ENCODE measurements around the gene MDFIC2.
"Not testable (repeated sequence)": the region's sequence is repeated elsewhere in the genome, so short reads cannot be mapped to it uniquely, and the experiment has no call there.

The MDFIC2 gene

GRCh38 chr3:70312336-70312735 is at the start of gene MDFIC2:
Gene MDFIC2 (minus strand): TSS chr3:70312638. CDS start chr3:70311973, 665 bp downstream.
- no peak for DNase-seq (ENCODE audit: low read depth in 2 of 2)

- DNase-seq (ENCODE audit: low read depth in 2 of 2) = no peak
These were observed 48.7 kb upstream of the MDFIC2 start for GRCh38 chr3:70360979-70361760.

DNA sequence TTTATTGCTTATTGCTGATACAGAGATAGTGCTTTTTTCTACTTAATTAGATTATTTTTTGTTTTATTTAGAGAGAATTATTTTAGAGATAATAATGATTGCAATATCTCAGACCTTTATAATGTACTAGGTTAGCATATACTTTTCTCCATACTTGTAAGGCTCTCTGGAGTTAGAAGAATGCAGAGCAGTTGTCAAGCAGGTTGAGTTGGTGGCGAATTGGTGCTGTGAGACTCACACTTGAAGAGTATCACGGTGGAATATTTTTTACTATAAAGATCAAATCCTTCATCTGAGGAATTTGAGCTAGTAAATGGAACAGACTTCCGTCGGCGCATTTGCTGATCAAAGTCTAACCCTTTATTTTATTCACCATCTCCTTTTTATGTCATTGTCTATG is 47.3 kb upstream of the MDFIC2 start:
- no peak for DNase-seq (ENCODE audit: low read depth in 2 of 2)

GRCh38 chr3:70358978-70359580 is 46.6 kb upstream of the MDFIC2 start:
- no peak for DNase-seq (ENCODE audit: low read depth in 2 of 2)

DNA sequence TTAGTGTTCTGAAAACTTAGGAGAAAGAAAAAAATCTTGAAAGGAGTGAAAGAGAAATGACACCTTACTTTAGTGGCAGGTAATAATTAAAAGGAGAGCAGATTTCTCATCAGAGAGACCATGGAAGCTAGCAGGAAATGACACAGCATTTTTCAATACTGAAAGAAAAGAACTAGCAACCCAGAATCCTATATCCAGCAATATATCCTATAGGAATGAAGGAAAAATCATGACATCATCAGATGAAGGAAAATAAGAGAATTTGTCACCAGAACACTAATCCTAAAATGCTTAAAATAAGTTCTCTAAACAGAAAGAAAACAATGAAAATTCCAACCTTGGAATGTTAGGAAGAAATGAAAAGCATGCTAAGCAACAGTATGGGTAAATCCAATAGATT is 39.8 kb upstream of the MDFIC2 start:
- no peak for DNase-seq (ENCODE audit: low read depth in 2 of 2)

- DNase-seq (ENCODE audit: low read depth in 2 of 2) = no peak
These were observed 29.7 kb upstream of the MDFIC2 start for GRCh38 chr3:70342149-70342548.

GRCh38 chr3:70336885-70337284 is 24.4 kb upstream of the MDFIC2 start:
- not testable (repeated sequence) for DNase-seq (ENCODE audit: low read depth in 2 of 2)

DNA sequence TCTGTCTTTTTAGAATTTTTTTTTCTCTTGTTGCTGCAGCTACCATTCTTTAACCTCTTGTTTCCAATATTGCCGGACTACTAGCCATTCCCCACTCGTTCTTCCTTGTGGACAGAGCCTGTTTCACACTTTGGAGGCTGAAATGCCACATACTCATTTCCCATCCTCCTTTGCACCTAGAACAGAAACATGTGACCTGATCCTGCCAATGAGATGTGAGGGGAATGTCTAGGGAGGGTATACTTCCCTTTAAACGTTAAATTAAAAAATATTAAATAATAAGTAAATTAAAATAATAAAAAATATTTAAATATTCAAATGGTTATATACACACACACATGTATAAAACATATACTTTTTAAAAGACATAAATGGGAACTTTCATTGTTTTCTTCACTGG is 20.6 kb upstream of the MDFIC2 start:
- DNase-seq (ENCODE audit: low read depth in 2 of 2) = no peak

DNA sequence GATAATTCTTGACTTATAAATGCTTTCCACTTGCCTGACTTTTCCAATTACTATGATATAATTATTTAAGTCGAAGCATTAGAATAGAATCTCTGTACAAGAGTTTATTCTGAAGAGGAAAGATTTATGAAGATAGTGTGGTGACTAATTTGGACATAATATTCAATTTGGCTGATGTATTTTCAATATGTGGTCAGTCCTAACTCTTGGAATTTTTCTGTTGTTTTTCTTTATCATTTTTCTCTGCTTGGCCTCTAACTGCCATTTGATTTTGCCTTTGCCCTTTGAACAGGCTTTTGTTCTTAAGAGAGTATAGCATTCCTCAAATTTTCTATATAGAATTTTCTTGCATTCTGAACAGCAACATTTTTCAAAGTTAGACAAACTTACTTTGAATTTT is 2.6 kb upstream of the MDFIC2 start:
- DNase-seq (ENCODE audit: low read depth in 2 of 2) = no peak

- DNase-seq (ENCODE audit: low read depth in 2 of 2) = no peak
These were observed 1.6 kb downstream of the MDFIC2 start for GRCh38 chr3:70310809-70311208.

GRCh38 chr3:70309591-70309990 is 2.8 kb downstream of the MDFIC2 start:
- no peak for DNase-seq (ENCODE audit: low read depth in 2 of 2)

- DNase-seq (ENCODE audit: low read depth in 2 of 2) = no peak
These were observed 3.7 kb downstream of the MDFIC2 start for GRCh38 chr3:70308760-70309159.

- DNase-seq (ENCODE audit: low read depth in 2 of 2) = no peak
These were observed 5.7 kb downstream of the MDFIC2 start for GRCh38 chr3:70306736-70307135.

DNA sequence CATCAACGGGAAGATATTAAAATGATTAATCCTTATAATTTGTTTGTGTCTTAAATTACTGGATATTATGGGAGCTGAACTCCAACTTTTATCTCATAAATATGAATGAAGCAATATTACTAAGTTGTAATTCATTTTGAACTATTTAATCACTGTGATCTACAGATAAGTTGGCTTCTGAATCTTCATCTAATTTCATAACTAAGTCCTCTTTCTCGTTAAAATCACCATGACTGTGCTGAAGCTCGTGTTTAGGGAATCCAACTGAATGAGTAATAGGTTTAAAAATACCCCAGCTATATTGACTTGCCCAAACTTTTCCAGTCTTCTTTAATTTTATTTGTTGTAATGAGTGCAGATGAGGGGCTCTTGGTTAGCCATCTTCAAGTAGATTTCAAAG is 14.1 kb downstream of the MDFIC2 start:
- no peak for DNase-seq (ENCODE audit: low read depth in 2 of 2)

DNA sequence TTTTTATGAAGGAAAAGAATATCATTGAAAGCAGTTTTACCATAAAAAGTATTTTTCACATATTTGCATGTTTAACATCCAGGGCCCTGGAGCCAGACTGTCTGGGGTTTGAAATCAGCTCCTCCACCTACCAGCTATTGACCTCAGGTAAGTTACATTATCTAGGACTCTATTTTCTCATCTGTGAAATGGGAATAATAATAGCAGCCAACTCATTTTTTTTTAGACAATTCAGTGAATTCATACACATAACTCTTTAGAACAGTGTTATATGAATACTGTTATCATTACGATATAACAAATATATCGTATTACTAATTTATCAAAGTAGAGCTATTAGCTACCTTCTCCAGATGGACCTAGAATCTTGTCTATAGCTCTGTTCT is 21.3 kb downstream of the MDFIC2 start:
- no peak for DNase-seq (ENCODE audit: low read depth in 2 of 2)

DNA sequence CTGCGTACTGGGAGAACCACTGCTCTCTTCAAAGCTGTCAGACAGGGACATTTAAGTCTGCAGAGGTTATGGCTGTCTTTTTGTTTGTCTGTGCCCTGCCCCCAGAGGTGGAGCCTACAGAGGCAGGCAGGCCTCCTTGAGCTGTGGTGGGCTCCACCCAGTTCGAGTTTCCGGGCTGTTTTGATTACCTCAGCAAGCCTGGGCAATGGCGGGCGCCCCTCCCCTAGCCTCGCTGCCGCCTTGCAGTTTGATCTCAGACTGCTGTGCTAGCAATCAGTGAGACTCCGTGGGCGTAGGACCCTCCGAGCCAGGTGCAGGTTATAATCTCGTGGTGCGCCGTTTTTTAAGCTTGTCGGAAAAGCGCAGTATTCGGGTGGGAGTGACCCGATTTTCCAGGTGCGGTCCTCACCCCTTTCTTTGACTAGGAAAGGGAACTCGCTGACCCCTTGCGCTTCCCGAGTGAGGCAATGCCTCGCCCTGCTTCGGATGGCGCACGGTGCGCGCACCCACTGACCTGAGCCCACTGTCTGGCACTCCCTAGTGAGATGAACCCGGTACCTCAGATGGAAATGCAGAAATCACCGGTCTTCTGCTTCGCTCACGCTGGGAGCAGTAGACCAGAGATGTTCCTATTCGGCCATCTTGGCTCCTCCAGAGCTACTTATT is 21.9 kb downstream of the MDFIC2 start:
- not testable (repeated sequence) for DNase-seq (ENCODE audit: low read depth in 2 of 2)

DNA sequence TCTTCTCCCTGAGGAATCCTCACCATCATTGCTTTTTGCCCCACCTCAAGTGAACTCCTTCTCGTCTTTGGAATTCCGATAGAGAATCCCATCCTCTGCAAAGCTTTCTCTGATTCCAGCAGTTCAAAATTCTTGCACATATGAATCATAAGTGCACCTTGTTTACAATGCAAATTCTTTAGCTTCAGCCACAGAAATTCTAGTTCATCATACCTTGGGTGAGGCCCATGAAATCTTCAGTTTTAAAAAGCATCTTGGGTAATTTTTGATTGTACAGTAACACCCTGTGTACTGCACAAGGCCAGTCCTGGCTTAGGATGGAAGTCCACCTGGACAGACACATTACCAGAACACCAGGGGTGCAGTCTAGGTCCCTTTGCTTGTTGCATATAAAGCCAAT is 30.8 kb downstream of the MDFIC2 start:
- DNase-seq (ENCODE audit: low read depth in 2 of 2) = no peak

- no peak for DNase-seq (ENCODE audit: low read depth in 2 of 2)
These were observed 35.1 kb downstream of the MDFIC2 start for GRCh38 chr3:70277304-70277703.

DNA sequence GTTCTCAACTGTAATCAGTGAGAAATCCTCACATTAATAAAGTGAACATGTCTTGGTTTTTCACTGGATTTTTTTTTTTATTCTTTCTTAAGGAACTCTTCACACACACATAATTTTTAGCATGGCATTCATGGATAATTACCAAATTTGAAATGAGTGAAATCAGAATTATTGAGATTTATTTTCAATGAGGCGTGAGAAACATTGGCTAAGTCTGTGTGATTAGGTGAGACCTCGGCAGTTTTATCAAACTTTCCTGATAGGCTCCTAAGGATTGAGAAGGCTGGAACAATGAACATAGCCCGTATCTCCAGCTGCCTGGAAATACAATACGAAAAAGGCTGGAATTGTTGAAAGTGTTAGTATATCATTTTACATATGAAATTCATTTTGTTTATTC is 35.5 kb downstream of the MDFIC2 start:
- no peak for DNase-seq (ENCODE audit: low read depth in 2 of 2)

GRCh38 chr3:70273492-70273891 is 38.9 kb downstream of the MDFIC2 start:
- no peak for DNase-seq (ENCODE audit: low read depth in 2 of 2)

DNA sequence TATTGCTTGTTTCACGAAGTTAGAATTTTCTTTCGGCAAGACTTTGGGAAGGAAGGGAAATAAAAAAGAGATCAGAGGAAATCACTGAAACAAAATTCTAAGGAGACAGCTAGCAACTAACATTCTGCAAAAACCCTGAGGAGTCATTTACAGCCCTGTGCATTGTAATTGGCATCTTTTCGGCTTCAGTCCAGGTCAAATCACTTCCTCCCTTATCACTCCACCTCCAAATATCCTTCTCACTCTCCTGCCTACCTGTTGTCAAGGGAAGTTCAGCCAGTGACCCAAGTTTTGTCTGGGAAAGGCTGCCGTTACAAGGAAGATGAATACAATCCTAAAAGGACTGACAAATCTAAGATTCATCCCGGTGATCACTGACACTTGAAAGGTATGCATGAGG is 39.6 kb downstream of the MDFIC2 start:
- DNase-seq (ENCODE audit: low read depth in 2 of 2) = no peak

DNA sequence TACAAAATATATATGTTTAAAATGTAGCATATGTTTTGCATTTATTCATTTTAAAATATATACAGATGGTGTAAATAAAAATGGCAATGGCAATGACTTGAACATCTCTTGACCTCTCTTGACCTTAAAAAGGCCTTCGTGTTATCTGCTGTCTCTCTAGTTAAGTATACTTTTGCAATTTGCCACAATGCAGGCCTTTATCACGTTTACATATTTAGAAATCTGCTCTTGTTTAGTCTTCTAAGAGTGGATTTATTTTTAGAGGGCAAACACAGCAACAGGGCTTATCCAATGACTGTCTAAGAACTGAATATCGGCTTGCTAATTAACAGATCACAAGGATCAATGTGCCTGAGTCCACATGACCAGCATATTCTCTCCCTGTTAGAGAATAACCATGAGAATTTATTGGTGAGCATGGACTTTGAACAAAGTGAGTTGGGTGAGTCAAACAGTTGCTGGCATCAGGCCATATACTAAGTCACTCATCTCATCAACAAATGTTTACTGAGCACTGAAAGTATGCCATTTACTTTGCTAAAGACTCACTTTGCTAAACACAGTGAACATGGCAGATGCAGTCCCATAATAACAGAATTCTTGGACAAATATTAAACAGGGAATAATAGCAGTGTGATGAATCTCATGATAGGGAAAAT is 48.2 kb downstream of the MDFIC2 start:
- DNase-seq (ENCODE audit: low read depth in 2 of 2) = no peak

- DNase-seq (ENCODE audit: low read depth in 2 of 2) = no peak
These were observed 51.2 kb downstream of the MDFIC2 start for GRCh38 chr3:70261283-70261682.

Data from activated CD8-positive, alpha-beta memory T cell treated with anti-CD3 and anti-CD28 coated beads for 4 hours (primary cell).